Stimulated activated CD8-positive, alpha-beta memory T cell treated with anti-CD3 and anti-CD28 coated beads, Interleukin-15, amount 100 ng/mL, for 48 hours (primary cell): Measurements from ENCODE around the gene PAPPA2.

ENCODE experiments used
- DNase-seq, 2 donors: peaks; one replicate each; pipeline ENCODE4 v3.0.0-alpha.2; 2020; ENCODE audit warnings: low read depth in 2 of 2

PAPPA2 gene

DNA sequence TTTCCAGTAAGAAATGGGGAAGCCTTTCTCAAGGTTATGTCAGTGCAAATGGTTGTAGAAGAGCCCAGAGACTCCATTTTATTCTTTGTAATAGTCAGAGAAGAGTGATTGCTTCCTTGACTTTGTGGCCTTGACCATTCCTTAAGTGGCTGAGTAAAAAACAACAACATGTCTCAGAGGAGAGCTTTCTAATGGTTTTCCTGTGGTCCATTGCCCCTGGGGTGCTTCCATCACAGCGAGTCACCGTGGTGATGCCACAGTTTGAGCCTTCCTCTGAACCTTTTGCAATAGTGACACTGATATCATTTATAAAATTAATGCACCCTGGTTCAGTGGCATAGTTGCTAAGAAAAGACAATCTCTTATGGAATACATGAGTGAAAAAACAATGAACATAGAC is 38.6 kb downstream of the PAPPA2 start:
- no peak for DNase-seq

DNA sequence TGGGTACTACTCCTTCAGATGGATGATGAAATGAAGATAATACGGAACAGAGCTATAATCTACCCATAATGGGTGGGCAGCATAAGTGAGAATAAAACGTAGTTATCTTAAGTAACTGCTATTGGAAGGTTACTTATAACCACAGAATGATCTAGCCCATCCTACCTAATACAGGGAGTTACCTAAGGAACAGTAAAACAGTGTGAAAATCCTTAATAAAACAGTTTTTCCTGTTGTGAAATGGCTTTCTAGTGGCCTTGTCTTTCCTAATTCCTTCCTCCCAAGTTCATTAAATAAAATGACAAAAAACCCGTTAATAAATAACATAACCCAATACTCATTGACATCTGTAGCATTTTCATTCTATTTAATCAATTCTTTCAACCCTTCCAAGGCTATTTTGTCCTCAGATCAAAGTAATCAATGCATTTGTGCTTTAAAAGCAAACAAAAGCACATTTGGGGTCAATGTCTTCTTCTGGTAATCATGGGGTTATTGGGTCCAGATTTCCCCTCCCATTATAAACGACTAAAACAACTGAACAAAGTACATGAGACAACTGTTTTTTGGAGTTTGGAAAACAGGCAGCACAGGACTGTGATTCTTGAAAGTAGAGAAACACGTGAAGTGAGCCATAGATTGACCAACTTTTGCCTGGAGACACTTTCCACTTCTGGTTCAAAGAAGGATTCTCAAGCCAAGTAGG is 42.0 kb downstream of the PAPPA2 start:
- DNase-seq: no peak

DNA sequence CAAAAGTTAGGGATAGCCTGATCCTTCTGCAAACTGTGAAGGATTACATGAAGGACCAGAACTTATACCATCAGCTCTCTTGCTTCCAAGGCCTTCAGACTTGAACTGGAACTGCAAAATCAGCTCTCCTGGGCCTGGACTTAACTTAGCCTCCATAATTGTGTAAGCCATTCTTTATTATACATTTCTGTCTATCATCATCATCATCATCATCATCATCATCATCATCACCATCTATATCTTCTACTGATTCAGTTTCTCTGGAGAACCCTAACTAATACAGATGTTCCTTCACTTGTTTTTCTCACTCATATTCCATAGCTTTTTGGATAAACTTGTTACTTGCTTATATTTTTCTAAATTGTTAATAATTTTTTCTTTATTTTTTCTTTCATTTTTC is 50.0 kb downstream of the PAPPA2 start:
- no peak for DNase-seq

DNA sequence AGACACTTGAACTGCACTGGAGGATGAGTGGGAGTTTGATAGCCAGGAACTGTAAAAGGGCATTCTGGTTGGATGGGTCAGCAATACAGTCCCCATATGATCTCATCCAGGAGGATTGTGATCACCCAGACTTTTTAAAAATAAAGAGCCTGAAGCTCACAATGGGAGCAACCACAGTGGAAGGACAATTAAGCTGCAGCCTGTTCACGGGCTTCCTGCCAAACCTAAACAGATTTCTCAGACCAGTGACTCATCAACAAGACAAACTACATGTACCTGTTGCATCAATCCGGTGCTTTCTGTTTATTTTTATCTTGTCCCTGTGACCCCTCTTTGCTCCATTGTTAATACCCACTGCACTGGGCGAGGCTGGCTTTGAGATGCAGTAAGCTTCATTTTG is 52.3 kb downstream of the PAPPA2 start:
- no peak for DNase-seq

- no peak for DNase-seq
These were observed 54.5 kb downstream of the PAPPA2 start for GRCh38 chr1:176517484-176517883.

- no peak for DNase-seq
These were observed 58.2 kb downstream of the PAPPA2 start for GRCh38 chr1:176521211-176521610.

GRCh38 chr1:176522310-176522845 is 59.4 kb downstream of the PAPPA2 start:
- no peak for DNase-seq

DNA sequence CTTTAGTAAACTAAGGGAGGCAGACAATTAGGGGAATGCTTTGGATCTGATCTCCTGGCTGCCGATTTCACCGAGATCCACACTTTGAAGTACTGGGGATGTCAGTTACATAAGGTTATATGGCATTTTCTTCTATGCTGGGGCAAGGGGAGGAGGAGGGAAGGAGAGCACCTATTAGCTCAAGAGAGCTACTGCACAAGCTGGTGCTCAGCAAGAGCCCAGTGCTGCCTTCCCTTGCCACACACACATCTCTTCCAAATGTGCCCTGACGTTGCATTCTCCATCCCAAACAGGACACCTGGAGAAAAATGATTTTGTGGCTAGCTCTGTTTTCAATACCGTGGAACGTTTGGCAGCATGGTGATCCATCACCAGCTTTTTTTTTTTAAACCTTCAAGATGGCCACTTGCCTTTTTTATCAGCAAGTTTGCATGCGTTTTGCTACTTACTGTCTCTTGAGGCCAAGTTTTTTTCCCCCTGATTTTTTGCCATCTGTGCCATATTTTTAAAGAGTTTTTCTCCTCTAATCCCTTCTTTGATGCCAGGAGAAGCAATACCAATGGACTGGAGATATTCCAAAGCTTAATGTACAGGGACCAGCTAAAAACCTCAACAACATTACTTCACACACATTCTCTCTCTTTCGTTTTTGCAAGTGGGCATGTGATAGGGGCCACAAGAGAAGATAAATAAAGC is 66.6 kb downstream of the PAPPA2 start:
- DNase-seq: no peak

GRCh38 chr1:176531036-176531435 is 68.1 kb downstream of the PAPPA2 start:
- no peak for DNase-seq

DNA sequence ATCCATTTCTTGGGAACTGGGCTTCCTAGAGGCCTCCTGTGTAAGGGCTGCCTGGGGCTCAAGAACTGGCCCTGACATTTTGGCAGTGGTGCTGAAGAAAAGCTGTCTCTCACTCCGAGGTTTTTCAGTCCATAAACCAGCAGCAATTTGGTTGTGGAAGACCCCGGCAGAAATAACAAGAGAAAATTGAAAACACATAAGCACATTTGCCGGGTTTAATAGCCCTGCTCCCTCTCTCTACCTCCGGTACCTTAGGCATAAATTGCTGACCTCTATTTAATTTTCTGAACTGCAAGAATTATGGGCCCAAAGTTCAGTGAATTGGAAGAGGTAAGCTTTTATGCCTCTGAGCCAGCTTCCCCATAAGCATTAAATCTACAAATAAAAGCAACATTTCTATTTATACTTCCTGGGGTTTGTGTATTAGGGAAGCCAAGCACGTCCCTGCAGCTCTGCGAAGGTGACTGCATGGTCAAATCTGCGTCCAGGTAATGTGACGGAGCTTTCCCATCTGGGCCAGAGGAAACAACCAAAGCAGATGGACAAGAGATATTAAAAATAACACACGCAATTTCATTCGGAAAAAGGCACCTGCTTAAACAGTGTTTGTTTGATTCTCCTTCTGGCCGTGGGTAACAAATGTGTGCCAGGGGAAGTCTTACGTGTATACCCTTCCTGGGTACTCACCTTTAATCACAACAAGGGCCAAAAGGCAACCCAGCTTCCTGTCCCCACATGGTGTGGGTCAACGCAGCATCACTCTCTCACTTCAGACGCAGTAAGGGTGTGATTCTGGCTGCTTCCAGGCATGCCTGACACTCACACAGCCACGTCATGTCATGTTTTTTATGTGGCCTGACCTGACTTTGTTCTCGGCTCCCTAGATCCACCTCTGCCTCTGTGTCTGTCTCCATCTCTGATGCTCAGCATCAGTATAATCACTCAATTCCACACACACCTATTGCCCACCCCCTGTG is 69.2 kb downstream of the PAPPA2 start:
- no peak for DNase-seq

DNA sequence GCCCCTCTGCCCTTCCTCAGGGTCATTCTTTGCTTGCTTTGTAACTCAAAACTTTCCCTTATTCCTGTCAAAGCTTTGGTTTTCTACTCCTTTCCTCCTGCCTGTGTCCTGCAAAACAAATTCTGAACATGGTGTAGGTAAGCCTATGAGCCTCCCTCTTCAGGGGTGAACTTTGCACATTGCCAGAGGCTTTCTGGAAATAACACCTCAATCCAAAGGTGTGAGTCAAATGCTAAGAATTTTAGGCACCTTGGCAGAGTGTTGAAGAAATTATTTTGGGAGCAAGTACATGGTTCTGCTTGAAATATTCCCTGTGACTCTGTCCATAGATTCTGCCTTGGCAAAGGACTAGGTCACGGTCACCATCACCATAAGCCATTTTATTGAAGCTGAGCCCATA is 70.0 kb downstream of the PAPPA2 start:
- no peak for DNase-seq

- DNase-seq: no peak
These were observed 73.6 kb downstream of the PAPPA2 start for GRCh38 chr1:176536588-176536987.

GRCh38 chr1:176539018-176539417 is 76.0 kb downstream of the PAPPA2 start:
- no peak for DNase-seq

DNA sequence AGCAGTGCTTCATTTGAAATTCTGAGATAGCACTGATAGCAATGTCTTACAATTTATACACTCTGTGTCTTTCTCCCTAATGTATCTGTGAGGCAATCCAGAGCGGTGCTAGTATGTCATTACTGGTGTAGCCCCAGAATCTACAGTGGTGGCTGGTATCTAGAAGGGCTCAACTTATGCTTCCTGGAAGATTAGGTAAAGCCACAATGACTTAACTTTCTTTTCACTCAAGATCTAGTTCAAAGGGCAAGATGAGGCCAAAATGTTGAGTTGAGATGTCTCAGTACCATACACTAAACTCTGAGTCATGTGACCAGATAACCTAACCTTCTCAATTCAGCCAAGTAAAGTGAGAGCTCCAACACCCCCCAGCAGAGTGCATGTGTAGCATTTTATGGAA is 77.5 kb downstream of the PAPPA2 start:
- no peak for DNase-seq

DNA sequence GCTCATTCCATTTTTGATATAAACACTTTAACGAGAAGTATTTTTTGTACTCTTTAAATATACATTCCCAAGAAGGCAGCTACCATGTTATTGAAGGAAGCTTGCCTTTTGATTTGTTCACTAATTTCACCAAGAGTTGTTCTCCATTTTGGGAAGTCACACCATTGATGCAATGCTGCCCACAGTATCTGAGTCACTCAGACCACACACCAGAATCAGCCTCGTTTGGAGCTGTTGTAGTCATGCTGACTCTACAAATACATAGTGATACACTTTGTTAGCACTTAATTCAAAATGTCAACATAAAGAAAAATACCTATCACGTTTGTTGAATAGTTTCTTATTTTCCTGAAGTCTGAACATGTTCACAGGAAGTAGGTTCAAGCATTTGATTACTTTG is 78.7 kb downstream of the PAPPA2 start:
- DNase-seq: no peak

DNA sequence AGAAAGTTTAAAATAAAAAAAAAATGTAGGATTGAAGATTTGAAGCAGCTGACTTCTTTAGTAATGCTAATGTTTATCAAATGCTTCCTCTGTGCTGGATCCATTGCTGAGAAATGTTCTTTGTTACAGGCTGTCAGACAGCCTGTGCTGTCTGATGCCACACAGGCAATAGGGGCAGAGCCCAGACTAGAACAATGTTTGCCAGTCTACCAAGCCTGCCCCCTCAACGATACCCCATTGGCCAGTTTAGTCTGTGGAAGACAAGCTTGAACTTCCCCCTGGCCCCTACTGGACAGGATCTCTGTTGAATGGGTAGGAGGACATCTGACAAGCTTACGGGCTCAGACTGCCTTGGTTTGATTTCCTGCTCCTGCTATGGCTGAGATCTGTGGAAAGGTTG is 79.4 kb downstream of the PAPPA2 start:
- no peak for DNase-seq

GRCh38 chr1:176543360-176544129 is 80.6 kb downstream of the PAPPA2 start:
- DNase-seq: no peak

- no peak for DNase-seq
These were observed 82.2 kb downstream of the PAPPA2 start for GRCh38 chr1:176545034-176545639.

- no peak for DNase-seq
These were observed 83.8 kb downstream of the PAPPA2 start for GRCh38 chr1:176546825-176547224.

GRCh38 chr1:176551146-176551545 is 88.2 kb downstream of the PAPPA2 start:
- no peak for DNase-seq
